OCI-LY7 (cell line): ENCODE results near the gene GRAMD2B.

Source experiments
- CTCF ChIP-seq: fragments of 200-600 bp; sonication (generic); conservative IDR thresholded peaks from 2 replicates; pipeline ENCODE4 v1.5.1; 2014; ENCODE audit warnings: mild to moderate bottlenecking, antibody characterized with exemption, low read length, moderate library complexity, mixed read lengths
- EZH2phosphoT487 ChIP-seq: fragments of 200-600 bp; sonication (generic); IDR thresholded peaks from 2 replicates; pipeline ENCODE4 v1.6.1; 2018; ENCODE audit warnings: low read depth, borderline replicate concordance, mild to moderate bottlenecking, mixed run types, antibody characterized with exemption, low read length, moderate library complexity, mixed read lengths

GRCh38 chr5:126450907-126451306, 27.7 kb downstream of the GRAMD2B start:
- TF ChIP-seq CTCF (no peak), EZH2phosphoT487 (no peak)
